Lower leg skin (tissue), 4 donors: Measurements from ENCODE around the gene RNF113B. TPM values are rescaled to one million over a fixed set of nuclear protein-coding genes. Genes with fewer than 3 reads are reported as not detected.

ENCODE experiments used
- DNase-seq, 2 donors: peaks; one replicate each; pipeline ENCODE4 v3.0.0-alpha.2; 2019; ENCODE audit warnings: low spot score in 2 of 2
- H3K4me3 ChIP-seq: fragments of 200-600 bp; sonication (generic); 2 replicates; pipeline ENCODE4 v1.5.1; 2017; ENCODE audit warnings: mild to moderate bottlenecking, low read depth; ENCODE audit not compliant: poor library complexity, severe bottlenecking
- CTCF ChIP-seq, 3 donors: fragments of 450-650 bp; IDR thresholded peaks; one replicate each; pipeline ENCODE4 v1.5.1; 2016; ENCODE audit warnings: antibody characterized with exemption in 3 of 3, mild to moderate bottlenecking in 3 of 3, moderate library complexity in 2 of 3
- POLR2A ChIP-seq, 2 donors: fragments of 450-650 bp; IDR thresholded peaks; one replicate each; pipeline ENCODE4 v1.6.1; 2016 to 2017; ENCODE audit warnings: antibody characterized with exemption in 2 of 2, mild to moderate bottlenecking in 1 of 2, moderate library complexity in 1 of 2
- WGBS, 2 donors: methylation state at CpG; one replicate each; pipeline ENCODE4 v1.1.5; 2018; 5-methylcytosine and 5-hydroxymethylcytosine counted together
- intact Hi-C: fragments of 100-400 bp; cut with DNase I; formaldehyde crosslinking; loops from one replicate; pipeline ENCODE4 v1.15.0; 2023; ENCODE audit warnings: low total_unique reads
- total RNA-seq, 4 donors: library from RNA; depleted of rRNA; stranded (reverse); fragments of >200 nt; gene quantifications; one replicate each; pipeline ENCODE4 v1.1.0, GENCODE V29; 2016

The RNF113B gene
- total RNA-seq, 4 donors from 2014 or later: not detected

GRCh38 chr13:98188544-98189166 is 11.6 kb upstream of the RNF113B start:
- H3K4me3 ChIP-seq: no peak overlapping the region
- no peak for TF ChIP-seq POLR2A (IDR thresholded peaks at IDR 0.05)
- no peak for TF ChIP-seq CTCF (IDR thresholded peaks at IDR 0.05)
- intact Hi-C loops: no loop called here
- DNase-seq: peak in 1 of 2 donors; percentile 84
- 92% methylated on average over 12 to 14 of the region's 14 CpGs for WGBS, 2 donors

- WGBS, 2 donors: 74 to 88% methylated on average over 7 of the region's 7 CpGs
- no peak overlapping the region for H3K4me3 ChIP-seq
- intact Hi-C loops: no loop called here
- DNase-seq: no peak
- no peak for TF ChIP-seq CTCF (IDR thresholded peaks at IDR 0.05)
- no peak for TF ChIP-seq POLR2A (IDR thresholded peaks at IDR 0.05)
Observed at GRCh38 chr13:98187965-98188261, 10.8 kb upstream of the RNF113B start.

- 56 to 64% methylated on average over 4 of the region's 4 CpGs for WGBS, 2 donors
- TF ChIP-seq CTCF (IDR thresholded peaks at IDR 0.05) (no peak), POLR2A (IDR thresholded peaks at IDR 0.05) (no peak)
- no peak for DNase-seq
- H3K4me3 ChIP-seq: no peak overlapping the region
- intact Hi-C loops: no loop called here
Observed at GRCh38 chr13:98187155-98187964, 10.3 kb upstream of the RNF113B start.

- DNase-seq: no peak
- TF ChIP-seq CTCF (IDR thresholded peaks at IDR 0.05) (no peak), POLR2A (IDR thresholded peaks at IDR 0.05) (no peak)
- intact Hi-C loops: no loop called here
- 39 to 41% methylated on average over 1 of the region's 1 CpG for WGBS, 2 donors
- no peak overlapping the region for H3K4me3 ChIP-seq
Observed at GRCh38 chr13:98184792-98185191, 7.7 kb upstream of the RNF113B start.

GRCh38 chr13:98182589-98182988 is 5.5 kb upstream of the RNF113B start:
- 70 to 78% methylated on average over 3 of the region's 3 CpGs for WGBS, 2 donors
- intact Hi-C loops: no loop called here
- TF ChIP-seq POLR2A (IDR thresholded peaks at IDR 0.05): no peak
- no peak for TF ChIP-seq CTCF (IDR thresholded peaks at IDR 0.05)
- DNase-seq: no peak
- H3K4me3 ChIP-seq: no peak overlapping the region
